HEK293 (cell line): Measurements from ENCODE around the gene SCTR.

Experiments
- CTCF ChIA-PET: fragments of 350-600 bp; formaldehyde crosslinking; extraction: SDS; loops from one replicate; lab custom pipeline; 2021; ENCODE audit warnings: antibody characterized with exemption; lab: Yijun Ruan, JAX
- POLR2A ChIA-PET: fragments of 300-600 bp; formaldehyde crosslinking; extraction: SDS; loops from one replicate; lab custom pipeline; 2020; ENCODE audit warnings: antibody characterized with exemption, inconsistent platforms; lab: Yijun Ruan, JAX
- H3K27ac ChIP-seq: fragments of 200-500 bp; sonication (Bioruptor generic); 2 replicates; pipeline ENCODE4 v1.5.1; 2014; ENCODE audit warnings: low read depth, low read length, control low read depth, inconsistent platforms; ENCODE audit errors: extremely low read depth
- H3K36me3 ChIP-seq, 2 experiments: fragments of 200-500 bp in 1 of 2; sonication (Bioruptor generic) in 1 of 2; 1 replicate in 1 of 2; 2 replicates in 1 of 2; pipeline ENCODE4 v1.5.1; 2014 to 2017; ENCODE audit warnings: inconsistent platforms in 2 of 2, low read length in 2 of 2; ENCODE audit not compliant: control insufficient read depth in 2 of 2, insufficient read depth in 1 of 2
- H3K4me1 ChIP-seq: fragments of 200-500 bp; sonication (Bioruptor generic); 2 replicates; pipeline ENCODE4 v1.5.1; 2014; ENCODE audit warnings: mild to moderate bottlenecking, low read length, inconsistent platforms; ENCODE audit not compliant: control insufficient read depth, insufficient read depth
- H3K4me3 ChIP-seq: 2 replicates; pipeline ENCODE4 v1.5.1; 2011; ENCODE audit warnings: low read depth, mild to moderate bottlenecking, control low read depth, low read length, moderate library complexity
- H3K9me3 ChIP-seq: fragments of 200-500 bp; sonication (Bioruptor generic); 2 replicates; pipeline ENCODE4 v1.5.1; 2014; ENCODE audit warnings: low read depth, low read length, inconsistent platforms; ENCODE audit not compliant: control insufficient read depth, insufficient read depth
- ATF2 ChIP-seq: fragments of 450-650 bp; formaldehyde crosslinking; IDR thresholded peaks from 2 replicates; pipeline ENCODE4 v1.5.1; 2016; ENCODE audit warnings: missing biosample characterization, missing genetic modification characterization, low read depth
- HIC1 ChIP-seq: fragments of 450-650 bp; formaldehyde crosslinking; IDR thresholded peaks from 2 replicates; pipeline ENCODE4 v1.5.1; 2016; ENCODE audit warnings: missing biosample characterization, missing genetic modification characterization
- KLF1 ChIP-seq: fragments of 450-650 bp; formaldehyde crosslinking; IDR thresholded peaks from 2 replicates; pipeline ENCODE4 v1.5.1; 2016; ENCODE audit warnings: missing biosample characterization, missing genetic modification characterization
- MEIS1 ChIP-seq: sonication (generic); formaldehyde crosslinking; IDR thresholded peaks from 2 replicates; pipeline ENCODE4 v1.8.1; 2022; ENCODE audit warnings: missing genetic modification reagents, mild to moderate bottlenecking, borderline replicate concordance
- SP2 ChIP-seq: fragments of 450-650 bp; formaldehyde crosslinking; IDR thresholded peaks from 2 replicates; pipeline ENCODE4 v1.5.1; 2016; ENCODE audit warnings: missing biosample characterization, missing genetic modification characterization
- SP3 ChIP-seq: fragments of 450-650 bp; formaldehyde crosslinking; IDR thresholded peaks from 2 replicates; pipeline ENCODE4 v1.5.1; 2016; ENCODE audit warnings: missing biosample characterization, missing genetic modification characterization
- ZFP41 ChIP-seq: fragments of 450-650 bp; formaldehyde crosslinking; IDR thresholded peaks from 2 replicates; pipeline ENCODE4 v1.5.1; 2016; ENCODE audit warnings: missing biosample characterization, missing genetic modification characterization, borderline replicate concordance
- ZNF10 ChIP-seq: fragments of 450-650 bp; formaldehyde crosslinking; IDR thresholded peaks from 2 replicates; pipeline ENCODE4 v1.5.1; 2017; ENCODE audit warnings: missing biosample characterization, missing genetic modification characterization
- ZNF121 ChIP-seq: fragments of 450-650 bp; formaldehyde crosslinking; IDR thresholded peaks from 2 replicates; pipeline ENCODE4 v1.5.1; 2016; ENCODE audit warnings: missing biosample characterization, missing genetic modification characterization
- ZNF148 ChIP-seq: fragments of 450-650 bp; formaldehyde crosslinking; IDR thresholded peaks from 2 replicates; pipeline ENCODE4 v1.5.0; 2017; ENCODE audit warnings: missing biosample characterization, missing genetic modification characterization, borderline replicate concordance
- ZNF169 ChIP-seq: fragments of 450-650 bp; formaldehyde crosslinking; IDR thresholded peaks from 2 replicates; pipeline ENCODE4 v1.5.1; 2016; ENCODE audit warnings: missing biosample characterization, missing genetic modification characterization
- ZNF18 ChIP-seq: fragments of 450-650 bp; formaldehyde crosslinking; IDR thresholded peaks from 2 replicates; pipeline ENCODE4 v1.5.1; 2016; ENCODE audit warnings: missing biosample characterization, missing genetic modification characterization
- ZNF19 ChIP-seq: fragments of 450-650 bp; formaldehyde crosslinking; IDR thresholded peaks from 2 replicates; pipeline ENCODE4; 2016; ENCODE audit warnings: missing biosample characterization, missing genetic modification characterization, low read depth
- ZNF211 ChIP-seq: fragments of 450-650 bp; formaldehyde crosslinking; IDR thresholded peaks from 2 replicates; pipeline ENCODE4 v1.5.1; 2016; ENCODE audit warnings: low read depth, missing biosample characterization, missing genetic modification characterization
- ZNF488 ChIP-seq: fragments of 450-650 bp; formaldehyde crosslinking; IDR thresholded peaks from 2 replicates; pipeline ENCODE4 v1.5.1; 2016; ENCODE audit warnings: missing biosample characterization, missing genetic modification characterization
- ZNF548 ChIP-seq: fragments of 450-650 bp; formaldehyde crosslinking; IDR thresholded peaks from 2 replicates; pipeline ENCODE4 v1.5.1; 2016; ENCODE audit warnings: missing biosample characterization, missing genetic modification characterization
- ZNF561 ChIP-seq: fragments of 450-650 bp; IDR thresholded peaks from 2 replicates; pipeline ENCODE4 v1.5.1; 2018; ENCODE audit warnings: missing biosample characterization, missing genetic modification characterization, borderline replicate concordance
- ZNF585B ChIP-seq: fragments of 450-650 bp; formaldehyde crosslinking; IDR thresholded peaks from 2 replicates; pipeline ENCODE4 v1.5.1; 2016; ENCODE audit warnings: missing biosample characterization, missing genetic modification characterization
- ZNF623 ChIP-seq: fragments of 450-650 bp; formaldehyde crosslinking; IDR thresholded peaks from 2 replicates; pipeline ENCODE4 v1.5.1; 2016; ENCODE audit warnings: missing biosample characterization, missing genetic modification characterization
- ZNF639 ChIP-seq: fragments of 450-650 bp; formaldehyde crosslinking; IDR thresholded peaks from 2 replicates; pipeline ENCODE4 v1.5.1; 2016; ENCODE audit warnings: missing biosample characterization, missing genetic modification characterization
- ZNF670 ChIP-seq: fragments of 450-650 bp; formaldehyde crosslinking; IDR thresholded peaks from 2 replicates; pipeline ENCODE4 v1.5.1; 2016; ENCODE audit warnings: missing biosample characterization, missing genetic modification characterization, low read depth
- ZNF677 ChIP-seq: fragments of 450-650 bp; IDR thresholded peaks from 2 replicates; pipeline ENCODE4 v1.5.0; 2018; ENCODE audit warnings: missing biosample characterization, mild to moderate bottlenecking, missing genetic modification characterization, moderate library complexity

SCTR gene

GRCh38 chr2:119429225-119429981 is 94.9 kb downstream of the SCTR start (continued):
- TF ChIP-seq ATF2 (tag by site-specific recombination) = no peak
- no peak for TF ChIP-seq ZNF488 (tag by site-specific recombination)
- no peak for TF ChIP-seq ZNF121 (tag by site-specific recombination)
- no peak for TF ChIP-seq ZNF585B (tag by site-specific recombination)
- no peak for TF ChIP-seq ZNF561

GRCh38 chr2:119428488-119429224 is 95.6 kb downstream of the SCTR start:
- TF ChIP-seq ZNF10 (tag by site-specific recombination) = no peak
- TF ChIP-seq SP2 (tag by site-specific recombination) = no peak
- peak; percentile 26; the same call in 1 of the 2 replicates for TF ChIP-seq ZNF623 (tag by site-specific recombination)
- no peak for TF ChIP-seq ZNF639 (tag by site-specific recombination)
- no peak for TF ChIP-seq ZNF18 (tag by site-specific recombination)
- Histone ChIP-seq H3K27ac (no peak overlapping the region), H3K4me3 (no peak overlapping the region), H3K36me3 (no peaks in the 10 kb centered on the region), H3K4me1 (0 out of 2 replicates have a peak, but pooled peaks cover 3% of the 10 kb centered on the region), H3K9me3 (no peaks in the 10 kb centered on the region)
- POLR2A ChIA-PET = no interaction called here
- CTCF ChIA-PET = interaction anchor here (1.6 kb wide), 1 partner anchor 47 kb away, joined by 4 read pairs; no protein-coding TSS in a partner anchor

GRCh38 chr2:119427756-119428155 is 96.5 kb downstream of the SCTR start:
- Histone ChIP-seq H3K36me3 (no peaks in the 10 kb centered on the region), H3K27ac (no peak overlapping the region), H3K9me3 (no peaks in the 10 kb centered on the region), H3K4me1 (0 out of 2 replicates have a peak, but pooled peaks cover 3% of the 10 kb centered on the region), H3K4me3 (no peak overlapping the region)
- POLR2A ChIA-PET = no interaction called here
- CTCF ChIA-PET = no interaction called here
- no peak for TF ChIP-seq ZFP41 (tag by site-specific recombination)
- no peak for TF ChIP-seq ZNF211 (tag by site-specific recombination)
- TF ChIP-seq ZNF548 = no peak
- TF ChIP-seq SP3 (tag by site-specific recombination) = no peak
- TF ChIP-seq ZNF148 (tag by site-specific recombination) = no peak
- TF ChIP-seq KLF1 (tag by site-specific recombination) = no peak
- TF ChIP-seq MEIS1 (CRISPR knock-in tag) = no peak
- no peak for TF ChIP-seq ZNF169 (tag by site-specific recombination)
- no peak for TF ChIP-seq ZNF677 (tag by site-specific recombination)
- no peak for TF ChIP-seq HIC1 (tag by site-specific recombination)
- no peak for TF ChIP-seq ZNF19 (tag by site-specific recombination)
- TF ChIP-seq ZNF670 (tag by site-specific recombination) = no peak
- TF ChIP-seq ZNF121 (tag by site-specific recombination) = no peak
